ENCODE measurements around the gene GSTA2. TPM values are rescaled to one million over a fixed set of nuclear protein-coding genes. Genes with fewer than 3 reads are reported as not detected.

Gene GSTA2
- total RNA-seq, 4 donors from 2014 or later, result not detected

DNA sequence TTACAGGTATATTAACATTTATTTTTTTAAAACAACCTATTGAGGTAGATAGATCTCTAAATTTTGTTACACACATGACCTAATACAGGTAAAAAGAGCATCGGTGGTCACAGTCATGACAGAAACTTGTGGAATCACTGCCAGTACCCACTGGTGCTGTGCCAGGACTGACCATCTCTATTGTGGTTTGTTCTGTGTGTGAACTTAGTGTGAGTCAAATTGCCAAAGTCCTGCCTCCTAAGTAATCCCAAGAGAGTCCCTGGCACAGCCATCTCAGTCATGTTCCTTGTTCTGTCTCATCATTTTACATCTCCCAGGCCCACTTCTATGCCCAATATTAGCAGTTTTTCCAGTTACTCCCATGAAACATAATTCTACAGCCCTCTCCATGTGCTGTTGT is 21.4 kb downstream of the GSTA2 start:
- no peak overlapping the region for H3K4me3 ChIP-seq
- H3K36me3 ChIP-seq, result no peaks in the 10 kb centered on the region
- WGBS, 2 donors, result 75 to 83% methylated on average over 1 of the region's 1 CpG
- DNase-seq, result no peak
- intact Hi-C loops (cut with DNase I), result no loop called here
- no peak for TF ChIP-seq CTCF (IDR thresholded peaks at IDR 0.05)
- TF ChIP-seq POLR2A (IDR thresholded peaks at IDR 0.05), result no peak
- H3K27me3 ChIP-seq, result no peaks in the 10 kb centered on the region
- H3K4me1 ChIP-seq, result no peaks in the 10 kb centered on the region
- H3K27ac ChIP-seq, result no peak overlapping the region
- H3K9me3 ChIP-seq, result no peaks in the 10 kb centered on the region

- TF ChIP-seq CTCF (IDR thresholded peaks at IDR 0.05) (no peak), POLR2A (IDR thresholded peaks at IDR 0.05) (no peak)
- WGBS, 2 donors, result 74 to 89% methylated on average over 3 of the region's 3 CpGs
- Histone ChIP-seq H3K36me3 (no peaks in the 10 kb centered on the region), H3K27me3 (no peaks in the 10 kb centered on the region), H3K9me3 (no peaks in the 10 kb centered on the region), H3K4me1 (no peaks in the 10 kb centered on the region), H3K27ac (no peak overlapping the region), H3K4me3 (no peak overlapping the region)
- DNase-seq, result no peak
- intact Hi-C loops (cut with DNase I), result no loop called here
These were observed 23.6 kb downstream of the GSTA2 start for GRCh38 chr6:52739627-52740026.

DNA sequence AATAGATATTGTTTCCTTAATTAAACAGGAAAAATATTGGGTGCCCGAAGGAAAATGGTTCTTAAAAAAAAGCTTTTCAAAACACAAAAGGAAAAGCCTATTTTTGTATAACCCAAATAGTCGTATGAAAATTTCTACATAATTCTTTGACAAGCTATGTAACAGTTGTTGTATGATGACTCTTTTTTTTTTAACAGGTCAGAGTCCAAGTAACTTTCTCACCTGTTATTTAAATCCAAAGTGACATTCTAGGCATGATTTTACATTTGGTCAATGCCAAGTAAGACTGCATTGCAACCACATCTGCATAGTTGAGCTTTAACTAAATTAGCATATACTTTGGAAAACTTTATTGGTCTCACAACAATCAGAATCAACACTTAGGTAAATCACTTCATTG is 24.1 kb downstream of the GSTA2 start:
- no peaks in the 10 kb centered on the region for H3K27me3 ChIP-seq
- H3K4me3 ChIP-seq, result no peak overlapping the region
- H3K27ac ChIP-seq, result no peak overlapping the region
- H3K4me1 ChIP-seq, result no peaks in the 10 kb centered on the region
- TF ChIP-seq POLR2A (IDR thresholded peaks at IDR 0.05) (no peak), CTCF (IDR thresholded peaks at IDR 0.05) (no peak)
- DNase-seq, result no peak
- intact Hi-C loops (cut with DNase I), result no loop called here
- 55 to 57% methylated on average over 2 of the region's 2 CpGs for WGBS, 2 donors
- no peaks in the 10 kb centered on the region for H3K36me3 ChIP-seq
- H3K9me3 ChIP-seq, result no peaks in the 10 kb centered on the region

GRCh38 chr6:52736145-52736544 is 27.1 kb downstream of the GSTA2 start:
- no peak for DNase-seq
- Histone ChIP-seq H3K27me3 (no peaks in the 10 kb centered on the region), H3K4me1 (peaks cover 0 to 5% (median 0%) of the 10 kb centered on the region in 3 donors), H3K9me3 (no peaks in the 10 kb centered on the region), H3K27ac (no peak overlapping the region), H3K36me3 (no peaks in the 10 kb centered on the region), H3K4me3 (no peak overlapping the region)
- 93% methylated on average over 1 of the region's 1 CpG; no CpG with 5 or more reads in 1 of the 2 donors for WGBS, 2 donors
- intact Hi-C loops (cut with DNase I), result no loop called here
- TF ChIP-seq POLR2A (IDR thresholded peaks at IDR 0.05), result no peak
- no peak for TF ChIP-seq CTCF (IDR thresholded peaks at IDR 0.05)

DNA sequence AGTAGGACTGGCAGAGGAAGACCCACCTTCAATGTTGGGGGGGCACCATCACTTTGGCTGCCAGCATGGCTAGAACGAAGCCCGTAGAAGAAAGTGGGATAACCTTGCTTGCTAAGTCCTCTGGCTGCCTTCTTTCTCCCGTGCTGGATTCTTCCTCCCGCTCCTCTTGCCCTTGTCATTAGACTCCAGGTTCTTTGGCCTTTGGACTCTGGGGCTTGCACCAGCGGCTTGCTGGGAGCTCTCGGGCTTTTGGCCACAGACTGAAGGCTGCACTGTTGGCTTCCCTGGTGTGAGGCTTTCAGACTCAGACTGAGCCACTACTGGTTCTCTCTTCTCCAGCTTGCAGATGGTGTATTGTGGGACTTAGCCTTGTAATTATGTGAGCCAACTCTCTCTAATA is 28.2 kb downstream of the GSTA2 start:
- intact Hi-C loops (cut with DNase I), result no loop called here
- no peak overlapping the region for H3K4me3 ChIP-seq
- peaks cover 0 to 5% (median 0%) of the 10 kb centered on the region in 3 donors for H3K4me1 ChIP-seq
- no peaks in the 10 kb centered on the region for H3K27me3 ChIP-seq
- DNase-seq, result no peak
- TF ChIP-seq POLR2A (IDR thresholded peaks at IDR 0.05) (no peak), CTCF (IDR thresholded peaks at IDR 0.05) (no peak)
- H3K36me3 ChIP-seq, result no peaks in the 10 kb centered on the region
- 91 to 100% methylated on average over 5 to 6 of the region's 6 CpGs for WGBS, 2 donors
- H3K27ac ChIP-seq, result no peak overlapping the region
- no peaks in the 10 kb centered on the region for H3K9me3 ChIP-seq

Measured in esophagus squamous epithelium (tissue), 5 donors.